ENCODE results near the gene CELF4.

Gene CELF4

GRCh38 chr18:37409878-37410277, 155.7 kb downstream of the CELF4 start:
- DNase-seq (ENCODE audit: low spot score): no peak

GRCh38 chr18:37408676-37409265, 156.8 kb downstream of the CELF4 start:
- no peak for DNase-seq (ENCODE audit: low spot score)

GRCh38 chr18:37407571-37407970, 158.0 kb downstream of the CELF4 start:
- no peak for DNase-seq (ENCODE audit: low spot score)

- no peak for DNase-seq (ENCODE audit: low spot score)
These were observed 159.8 kb downstream of the CELF4 start for GRCh38 chr18:37405772-37406171.

GRCh38 chr18:37405229-37405628, 160.4 kb downstream of the CELF4 start:
- no peak for DNase-seq (ENCODE audit: low spot score)

GRCh38 chr18:37403788-37404187, 161.8 kb downstream of the CELF4 start:
- DNase-seq (ENCODE audit: low spot score): no peak

GRCh38 chr18:37403100-37403781, 162.4 kb downstream of the CELF4 start:
- no peak for DNase-seq (ENCODE audit: low spot score)

GRCh38 chr18:37402735-37403099, 162.9 kb downstream of the CELF4 start:
- no peak for DNase-seq (ENCODE audit: low spot score)

GRCh38 chr18:37400802-37401201, 164.8 kb downstream of the CELF4 start:
- DNase-seq (ENCODE audit: low spot score): no peak

GRCh38 chr18:37398248-37398920, 167.2 kb downstream of the CELF4 start:
- DNase-seq (ENCODE audit: low spot score): no peak

- DNase-seq (ENCODE audit: low spot score): no peak
These were observed 167.8 kb downstream of the CELF4 start for GRCh38 chr18:37397814-37398213.

- DNase-seq (ENCODE audit: low spot score): no peak
These were observed 168.5 kb downstream of the CELF4 start for GRCh38 chr18:37396971-37397720.

GRCh38 chr18:37395631-37396030, 170.0 kb downstream of the CELF4 start:
- no peak for DNase-seq (ENCODE audit: low spot score)

- DNase-seq (ENCODE audit: low spot score): no peak
These were observed 170.5 kb downstream of the CELF4 start for GRCh38 chr18:37395138-37395537.

- DNase-seq (ENCODE audit: low spot score): no peak
These were observed 171.0 kb downstream of the CELF4 start for GRCh38 chr18:37394610-37394965.

GRCh38 chr18:37393945-37394609, 171.5 kb downstream of the CELF4 start:
- DNase-seq (ENCODE audit: low spot score): peak; percentile 78

GRCh38 chr18:37393221-37393827, 172.3 kb downstream of the CELF4 start:
- DNase-seq (ENCODE audit: low spot score): peak; percentile 78

GRCh38 chr18:37392648-37393047, 172.9 kb downstream of the CELF4 start:
- DNase-seq (ENCODE audit: low spot score): no peak

GRCh38 chr18:37391698-37392548, 173.7 kb downstream of the CELF4 start:
- no peak for DNase-seq (ENCODE audit: low spot score)

GRCh38 chr18:37391156-37391555, 174.4 kb downstream of the CELF4 start:
- no peak for DNase-seq (ENCODE audit: low spot score)

GRCh38 chr18:37390687-37391086, 174.9 kb downstream of the CELF4 start:
- no peak for DNase-seq (ENCODE audit: low spot score)
